SK-N-SH treated with all-trans-retinoic acid at 6 μM for 48 hours (cell line): ENCODE data around the gene RSPRY1.
A peak's percentile ranks its signal among the peaks of the same experiment; 100 is the strongest.

Experiments
- ATAC-seq: fragments of 200-7000 bp; cut with Tn5 transposase; 3 replicates; pipeline ENCODE4 v1.9.1; 2020; ENCODE audit warnings: mild to moderate bottlenecking, moderate library complexity
- ARNTL ChIP-seq: fragments of 450-650 bp; formaldehyde crosslinking; IDR thresholded peaks from 2 replicates; pipeline ENCODE4 v1.5.0; 2020; ENCODE audit warnings: low read depth, mild to moderate bottlenecking, moderate library complexity, borderline replicate concordance
- BACH2 ChIP-seq: fragments of 250-450 bp; sonication (Bioruptor Pico); IDR thresholded peaks from 2 replicates; pipeline ENCODE4 v1.9.0; 2021; ENCODE audit warnings: mild to moderate bottlenecking, borderline replicate concordance
- CREB5 ChIP-seq: fragments of 250-450 bp; sonication (Bioruptor Pico); IDR thresholded peaks from 2 replicates; pipeline ENCODE4 v1.5.1; 2020; ENCODE audit warnings: low read depth, mild to moderate bottlenecking, moderate library complexity
- CSDC2 ChIP-seq: fragments of 250-450 bp; sonication (Bioruptor Pico); IDR thresholded peaks from 2 replicates; pipeline ENCODE4 v1.5.0; 2020; ENCODE audit warnings: mild to moderate bottlenecking, moderate library complexity
- CSRNP3 ChIP-seq: fragments of 250-450 bp; sonication (Bioruptor Pico); IDR thresholded peaks from 2 replicates; pipeline ENCODE4 v1.5.1; 2021; ENCODE audit warnings: mild to moderate bottlenecking, moderate library complexity
- ESRRG ChIP-seq: fragments of 250-450 bp; sonication (Bioruptor Pico); IDR thresholded peaks from 2 replicates; pipeline ENCODE4 v1.6.1; 2021; ENCODE audit warnings: mild to moderate bottlenecking
- GLIS3 ChIP-seq: fragments of 250-450 bp; sonication (Bioruptor Pico); IDR thresholded peaks from 2 replicates; pipeline ENCODE4 v1.5.0; 2020; ENCODE audit warnings: mild to moderate bottlenecking, moderate library complexity
- ISL1 ChIP-seq: fragments of 250-450 bp; sonication (Bioruptor Pico); IDR thresholded peaks from 2 replicates; pipeline ENCODE4 v2.1.2; 2022; ENCODE audit warnings: mild to moderate bottlenecking, moderate library complexity
- OSR1 ChIP-seq: fragments of 250-450 bp; sonication (Bioruptor Pico); IDR thresholded peaks from 2 replicates; pipeline ENCODE4 v1.8.0; 2022; ENCODE audit warnings: moderate library complexity, mild to moderate bottlenecking, inconsistent platforms
- PPARA ChIP-seq: fragments of 250-450 bp; sonication (Bioruptor Pico); IDR thresholded peaks from 2 replicates; pipeline ENCODE4 v1.5.0; 2020; ENCODE audit warnings: mild to moderate bottlenecking, borderline replicate concordance
- RARB ChIP-seq: fragments of 250-450 bp; sonication (Bioruptor Pico); IDR thresholded peaks from 2 replicates; pipeline ENCODE4 v1.8.0; 2021; ENCODE audit warnings: mild to moderate bottlenecking, moderate library complexity
- SNAI2 ChIP-seq: fragments of 250-450 bp; sonication (Bioruptor Pico); IDR thresholded peaks from 2 replicates; pipeline ENCODE4 v1.5.0; 2020; ENCODE audit warnings: mild to moderate bottlenecking, moderate library complexity
- TCF4 ChIP-seq: fragments of 250-450 bp; sonication (Bioruptor Pico); IDR thresholded peaks from 2 replicates; pipeline ENCODE4 v1.8.0; 2021; ENCODE audit warnings: mild to moderate bottlenecking, moderate library complexity, borderline replicate concordance
- TOX ChIP-seq: fragments of 250-450 bp; sonication (Bioruptor Pico); IDR thresholded peaks from 2 replicates; pipeline ENCODE4 v1.8.0; 2021; ENCODE audit warnings: mild to moderate bottlenecking, moderate library complexity, borderline replicate concordance
- ZC3H10 ChIP-seq: fragments of 250-450 bp; sonication (Bioruptor Pico); IDR thresholded peaks from 2 replicates; pipeline ENCODE4 v1.5.1; 2021; ENCODE audit warnings: mild to moderate bottlenecking, moderate library complexity
- ZFP3 ChIP-seq: fragments of 250-450 bp; sonication (Bioruptor Pico); IDR thresholded peaks from 2 replicates; pipeline ENCODE4 v1.5.0; 2020; ENCODE audit warnings: mild to moderate bottlenecking, moderate library complexity
- ZFP30 ChIP-seq: fragments of 450-650 bp; formaldehyde crosslinking; IDR thresholded peaks from 2 replicates; pipeline ENCODE4 v1.5.0; 2022; ENCODE audit warnings: mild to moderate bottlenecking, moderate library complexity
- ZNF565 ChIP-seq: fragments of 450-650 bp; formaldehyde crosslinking; conservative IDR thresholded peaks from 2 replicates; pipeline ENCODE4 v1.5.0; 2020; ENCODE audit warnings: low read depth, mild to moderate bottlenecking, moderate library complexity
- ZNF70 ChIP-seq: fragments of 450-650 bp; formaldehyde crosslinking; IDR thresholded peaks from 2 replicates; pipeline ENCODE4 v1.5.0; 2020; ENCODE audit warnings: mild to moderate bottlenecking, moderate library complexity
- ZNF8 ChIP-seq: fragments of 450-650 bp; formaldehyde crosslinking; IDR thresholded peaks from 2 replicates; pipeline ENCODE4 v1.5.0; 2020; ENCODE audit warnings: mild to moderate bottlenecking, moderate library complexity
- TF ChIP-seq, protein P1 (sequence below): fragments of 250-450 bp; sonication (Bioruptor Pico); IDR thresholded peaks from 2 replicates; pipeline ENCODE4 v1.8.0; 2021; ENCODE audit warnings: low read depth, mild to moderate bottlenecking, moderate library complexity, borderline replicate concordance
- TF ChIP-seq, protein P2 (sequence below): fragments of 250-450 bp; sonication (Bioruptor Pico); IDR thresholded peaks from 2 replicates; pipeline ENCODE4 v1.5.0; 2020; ENCODE audit warnings: mild to moderate bottlenecking, moderate library complexity

RSPRY1 gene

GRCh38 chr16:57184887-57185445, 1.2 kb upstream of the RSPRY1 start:
- no peak for ATAC-seq
- TF ChIP-seq ESRRG (CRISPR knock-in tag), result no peak
- no peak for TF ChIP-seq ZC3H10 (CRISPR knock-in tag)
- TF ChIP-seq ZFP3 (CRISPR knock-in tag), result no peak
- no peak for TF ChIP-seq TOX (CRISPR knock-in tag)
- no peak for TF ChIP-seq RARB (CRISPR knock-in tag)
- no peak for TF ChIP-seq ARNTL (CRISPR knock-in tag)
- no peak for TF ChIP-seq PPARA (CRISPR knock-in tag)
- TF ChIP-seq CREB5, result no peak
- TF ChIP-seq SNAI2 (CRISPR knock-in tag), result no peak
- no peak for TF ChIP-seq ZNF70 (CRISPR knock-in tag)
- TF ChIP-seq ZNF8 (CRISPR knock-in tag), result no peak
- no peak for TF ChIP-seq ISL1 (CRISPR knock-in tag)
- no peak for TF ChIP-seq CSDC2
- TF ChIP-seq BACH2 (CRISPR knock-in tag), result no peak
- TF ChIP-seq ZFP30, result no peak
- no peak for TF ChIP-seq GLIS3
- TF ChIP-seq TCF4 (CRISPR knock-in tag), result no peak
- TF ChIP-seq OSR1 (CRISPR knock-in tag), result no peak
- TF ChIP-seq, protein P1, sequence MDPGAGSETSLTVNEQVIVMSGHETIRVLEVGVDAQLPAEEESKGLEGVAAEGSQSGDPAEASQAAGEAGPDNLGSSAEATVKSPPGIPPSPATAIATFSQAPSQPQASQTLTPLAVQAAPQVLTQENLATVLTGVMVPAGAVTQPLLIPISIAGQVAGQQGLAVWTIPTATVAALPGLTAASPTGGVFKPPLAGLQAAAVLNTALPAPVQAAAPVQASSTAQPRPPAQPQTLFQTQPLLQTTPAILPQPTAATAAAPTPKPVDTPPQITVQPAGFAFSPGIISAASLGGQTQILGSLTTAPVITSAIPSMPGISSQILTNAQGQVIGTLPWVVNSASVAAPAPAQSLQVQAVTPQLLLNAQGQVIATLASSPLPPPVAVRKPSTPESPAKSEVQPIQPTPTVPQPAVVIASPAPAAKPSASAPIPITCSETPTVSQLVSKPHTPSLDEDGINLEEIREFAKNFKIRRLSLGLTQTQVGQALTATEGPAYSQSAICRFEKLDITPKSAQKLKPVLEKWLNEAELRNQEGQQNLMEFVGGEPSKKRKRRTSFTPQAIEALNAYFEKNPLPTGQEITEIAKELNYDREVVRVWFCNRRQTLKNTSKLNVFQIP (CRISPR knock-in tag), result no peak
- TF ChIP-seq, protein P2, sequence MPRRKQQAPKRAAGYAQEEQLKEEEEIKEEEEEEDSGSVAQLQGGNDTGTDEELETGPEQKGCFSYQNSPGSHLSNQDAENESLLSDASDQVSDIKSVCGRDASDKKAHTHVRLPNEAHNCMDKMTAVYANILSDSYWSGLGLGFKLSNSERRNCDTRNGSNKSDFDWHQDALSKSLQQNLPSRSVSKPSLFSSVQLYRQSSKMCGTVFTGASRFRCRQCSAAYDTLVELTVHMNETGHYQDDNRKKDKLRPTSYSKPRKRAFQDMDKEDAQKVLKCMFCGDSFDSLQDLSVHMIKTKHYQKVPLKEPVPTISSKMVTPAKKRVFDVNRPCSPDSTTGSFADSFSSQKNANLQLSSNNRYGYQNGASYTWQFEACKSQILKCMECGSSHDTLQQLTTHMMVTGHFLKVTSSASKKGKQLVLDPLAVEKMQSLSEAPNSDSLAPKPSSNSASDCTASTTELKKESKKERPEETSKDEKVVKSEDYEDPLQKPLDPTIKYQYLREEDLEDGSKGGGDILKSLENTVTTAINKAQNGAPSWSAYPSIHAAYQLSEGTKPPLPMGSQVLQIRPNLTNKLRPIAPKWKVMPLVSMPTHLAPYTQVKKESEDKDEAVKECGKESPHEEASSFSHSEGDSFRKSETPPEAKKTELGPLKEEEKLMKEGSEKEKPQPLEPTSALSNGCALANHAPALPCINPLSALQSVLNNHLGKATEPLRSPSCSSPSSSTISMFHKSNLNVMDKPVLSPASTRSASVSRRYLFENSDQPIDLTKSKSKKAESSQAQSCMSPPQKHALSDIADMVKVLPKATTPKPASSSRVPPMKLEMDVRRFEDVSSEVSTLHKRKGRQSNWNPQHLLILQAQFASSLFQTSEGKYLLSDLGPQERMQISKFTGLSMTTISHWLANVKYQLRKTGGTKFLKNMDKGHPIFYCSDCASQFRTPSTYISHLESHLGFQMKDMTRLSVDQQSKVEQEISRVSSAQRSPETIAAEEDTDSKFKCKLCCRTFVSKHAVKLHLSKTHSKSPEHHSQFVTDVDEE (CRISPR knock-in tag), result no peak
- TF ChIP-seq, all 23 proteins: peak for 0

DNA sequence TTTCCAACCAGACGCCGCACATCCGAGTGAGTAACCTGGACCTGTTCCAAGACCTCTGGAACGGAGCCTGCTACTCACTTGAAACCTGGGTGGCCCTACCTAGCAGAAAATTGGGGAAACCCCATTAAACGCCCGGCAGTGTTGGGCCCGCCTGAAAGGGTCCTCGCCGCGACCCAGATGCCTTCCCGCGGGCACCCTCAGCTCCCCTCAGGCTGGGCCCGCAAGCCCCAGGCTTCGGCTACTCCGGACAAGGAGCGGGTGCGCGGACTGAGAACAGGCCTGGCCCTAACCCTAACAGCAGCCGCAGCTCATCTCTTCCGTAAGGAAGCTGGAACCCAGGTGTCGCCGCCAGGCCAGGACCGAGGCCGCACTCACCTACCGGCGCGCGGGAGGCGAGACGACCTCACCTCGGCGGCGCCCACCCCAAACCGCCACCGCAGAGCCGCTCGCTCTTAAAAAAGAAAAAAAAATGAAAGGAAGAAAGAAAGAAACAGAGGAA, 634 bp upstream of the RSPRY1 start:
- no peak for TF ChIP-seq ESRRG (CRISPR knock-in tag)
- no peak for TF ChIP-seq RARB (CRISPR knock-in tag)
- no peak for TF ChIP-seq CSDC2
- no peak for TF ChIP-seq CREB5
- no peak for TF ChIP-seq ZNF565 (CRISPR knock-in tag)
- no peak; the same call in 1 of the 2 replicates for TF ChIP-seq ZNF8 (CRISPR knock-in tag)
- no peak for TF ChIP-seq TOX (CRISPR knock-in tag)
- TF ChIP-seq ZNF70 (CRISPR knock-in tag), result no peak
- no peak for TF ChIP-seq BACH2 (CRISPR knock-in tag)
- TF ChIP-seq ZFP3 (CRISPR knock-in tag), result no peak
- no peak for TF ChIP-seq GLIS3
- no peak for TF ChIP-seq ISL1 (CRISPR knock-in tag)
- ATAC-seq, result peak; percentile 24

GRCh38 chr16:57186872-57187854, 1.0 kb downstream of the RSPRY1 start:
- peak; percentile 18 for ATAC-seq

More at GRCh38 chr16:57186872-57187854, 1.0 kb downstream of the RSPRY1 start:
- TF ChIP-seq PPARA (CRISPR knock-in tag), result no peak
- TF ChIP-seq TOX (CRISPR knock-in tag), result no peak
- no peak for TF ChIP-seq ZNF70 (CRISPR knock-in tag)
- no peak for TF ChIP-seq ZNF8 (CRISPR knock-in tag)
- no peak for TF ChIP-seq CSRNP3 (CRISPR knock-in tag)
- no peak for TF ChIP-seq TCF4 (CRISPR knock-in tag)
- TF ChIP-seq, protein P1 (CRISPR knock-in tag), result no peak
- TF ChIP-seq ARNTL (CRISPR knock-in tag), result no peak
- TF ChIP-seq BACH2 (CRISPR knock-in tag), result no peak
- no peak for TF ChIP-seq OSR1 (CRISPR knock-in tag)
- TF ChIP-seq GLIS3, result no peak
- TF ChIP-seq ZNF565 (CRISPR knock-in tag), result no peak
- no peak for TF ChIP-seq ESRRG (CRISPR knock-in tag)
- TF ChIP-seq CREB5, result no peak
- no peak for TF ChIP-seq ISL1 (CRISPR knock-in tag)
